Fibroblast of lung (primary cell): Measurements from ENCODE around the gene ANKRD10. TPM values are rescaled to one million over a fixed set of nuclear protein-coding genes. Genes with fewer than 3 reads are reported as not detected.

Experiments
- DNase-seq, 2 donors: peaks; one replicate each; pipeline versions ENCODE4 v3.0.0 to v3.0.0-alpha.2; 2010; ENCODE audit warnings: low read depth in 2 of 2
- H2AFZ ChIP-seq: 2 replicates; pipeline ENCODE4 v1.5.1; 2012; ENCODE audit warnings: low read length, control low read depth, inconsistent platforms
- H3K27ac ChIP-seq: 2 replicates; pipeline ENCODE4 v1.5.1; 2011; ENCODE audit warnings: low read length, control low read depth; ENCODE audit not compliant: insufficient read depth
- H3K27me3 ChIP-seq: 2 replicates; pipeline ENCODE4 v1.5.1; 2011; ENCODE audit warnings: mild to moderate bottlenecking, low read length; ENCODE audit not compliant: control insufficient read depth, insufficient read depth
- H3K36me3 ChIP-seq: 2 replicates; pipeline ENCODE4 v1.5.1; 2011; ENCODE audit warnings: low read length; ENCODE audit not compliant: control insufficient read depth, insufficient read depth
- H3K4me1 ChIP-seq: 2 replicates; pipeline ENCODE4 v1.5.1; 2011; ENCODE audit warnings: low read length; ENCODE audit not compliant: control insufficient read depth, insufficient read depth; ENCODE audit errors: extremely low read depth
- H3K4me2 ChIP-seq: 2 replicates; pipeline ENCODE4 v1.5.1; 2011; ENCODE audit warnings: low read length, control low read depth; ENCODE audit not compliant: insufficient read depth; ENCODE audit errors: extremely low read depth
- H3K4me3 ChIP-seq, 4 experiments: fragments of 200-600 bp in 1 of 4; sonication (generic) in 1 of 4; replicated peaks in 1 of 4; 2 replicates each; pipeline ENCODE4 v1.5.1; 2011 to 2016; ENCODE audit warnings: low read length in 4 of 4, low read depth in 3 of 4, mild to moderate bottlenecking in 3 of 4, control low read depth in 2 of 4, inconsistent platforms in 1 of 4, mixed read lengths in 1 of 4; ENCODE audit not compliant: insufficient read depth in 1 of 4; ENCODE audit errors: control extremely low read depth in 1 of 4
- H3K79me2 ChIP-seq: 2 replicates; pipeline ENCODE4 v1.5.1; 2012; ENCODE audit warnings: mild to moderate bottlenecking, low read length, inconsistent platforms; ENCODE audit not compliant: control insufficient read depth, insufficient read depth
- H3K9ac ChIP-seq: 2 replicates; pipeline ENCODE4 v1.5.1; 2011; ENCODE audit warnings: mild to moderate bottlenecking, low read length, control low read depth; ENCODE audit not compliant: insufficient read depth
- H3K9me3 ChIP-seq: 2 replicates; pipeline ENCODE4 v1.5.1; 2012; ENCODE audit warnings: low read depth, low read length; ENCODE audit not compliant: control insufficient read depth, insufficient read depth
- H4K20me1 ChIP-seq: 2 replicates; pipeline ENCODE4 v1.5.1; 2011; ENCODE audit warnings: low read length; ENCODE audit not compliant: control insufficient read depth, insufficient read depth; ENCODE audit errors: extremely low read depth
- CTCF ChIP-seq, 2 donors: IDR thresholded peaks in 1 of 2; conservative IDR thresholded peaks in 1 of 2; 1 replicate in 1 of 2; 2 replicates in 1 of 2; pipeline ENCODE4 v1.5.1; 2011 to 2012; ENCODE audit warnings: low read length in 2 of 2, control low read depth in 1 of 2, inconsistent platforms in 1 of 2, low read depth in 1 of 2, mild to moderate bottlenecking in 1 of 2
- EZH2 ChIP-seq: IDR thresholded peaks from 2 replicates; pipeline ENCODE4 v1.5.1; 2012; ENCODE audit warnings: low read length, control low read depth, mild to moderate bottlenecking; ENCODE audit errors: missing control alignments
- polyA plus RNA-seq, 2 donors: library from polyadenylated mRNA; depleted of rRNA in 1 of 2; stranded (reverse) in 1 of 2; unstranded in 1 of 2; fragments of >200 nt; gene quantifications; 2 replicates each; pipeline ENCODE4 v1.2.1, GENCODE V29; 2011 to 2012; ENCODE audit warnings: missing spikeins in 1 of 2
- total RNA-seq: library from RNA; depleted of rRNA; stranded (reverse); fragments of >200 nt; gene quantifications from 2 replicates; pipeline ENCODE4 v1.2.1, GENCODE V29; 2014

Gene ANKRD10
- total and polyA plus RNA-seq, 2 donors (not counting 1 experiment from before 2014, with no cell fraction given): 29.5 to 130 TPM

GRCh38 chr13:110915874-110916206 is 971 bp upstream of the ANKRD10 start:
- H3K27me3 ChIP-seq: no peaks in the 10 kb centered on the region
- no peaks in the 10 kb centered on the region for H3K9me3 ChIP-seq
- H3K9ac ChIP-seq: peak overlapping the region; percentile 97
- peaks cover 14% of the 10 kb centered on the region for H3K4me1 ChIP-seq
- H3K36me3 ChIP-seq: no peaks in the 10 kb centered on the region
- H2AFZ ChIP-seq: no peak overlapping the region
- no peaks in the 10 kb centered on the region for H4K20me1 ChIP-seq
- peak overlapping the region; percentile 97 for H3K4me2 ChIP-seq
- peak overlapping the region; percentile 99 for H3K27ac ChIP-seq
- no peak for DNase-seq
- peaks cover 35% of the 10 kb centered on the region for H3K79me2 ChIP-seq
- no peak for TF ChIP-seq CTCF (conservative IDR thresholded peaks at IDR 0.05 in 1 of 2, IDR thresholded peaks at IDR 0.05 in 1 of 2; ENCODE audit: low read depth in 1 of 2, low read length in 2 of 2)
- TF ChIP-seq EZH2: no peak
- peak overlapping the region; percentile 70 to 91 (median 74) for H3K4me3 ChIP-seq

- peak overlapping the region; percentile 98 for H3K27ac ChIP-seq
- H2AFZ ChIP-seq: peak overlapping the region; percentile 55
- no peak for TF ChIP-seq CTCF (conservative IDR thresholded peaks at IDR 0.05 in 1 of 2, IDR thresholded peaks at IDR 0.05 in 1 of 2; ENCODE audit: low read depth in 1 of 2, low read length in 2 of 2)
- TF ChIP-seq EZH2: no peak
- H3K9ac ChIP-seq: peak overlapping the region; percentile 98
- H3K9me3 ChIP-seq: no peaks in the 10 kb centered on the region
- no peak overlapping the region for H3K4me2 ChIP-seq
- H3K79me2 ChIP-seq: peaks cover 48% of the 10 kb centered on the region
- peak; percentile 78 to 79 for DNase-seq
- no peaks in the 10 kb centered on the region for H4K20me1 ChIP-seq
- peaks cover 14% of the 10 kb centered on the region for H3K4me1 ChIP-seq
- no peaks in the 10 kb centered on the region for H3K27me3 ChIP-seq
- peak overlapping the region; percentile 77 to 98 (median 92) for H3K4me3 ChIP-seq
- peaks cover 2% of the 10 kb centered on the region for H3K36me3 ChIP-seq
Measured at GRCh38 chr13:110914331-110915056, 375 bp downstream of the ANKRD10 start.

- Histone ChIP-seq H3K4me1 (peaks cover 14% of the 10 kb centered on the region), H3K9me3 (no peaks in the 10 kb centered on the region), H3K36me3 (peaks cover 4% of the 10 kb centered on the region), H3K27ac (peak overlapping the region; percentile 98), H3K9ac (peak overlapping the region; percentile 98), H3K27me3 (no peaks in the 10 kb centered on the region), H3K4me3 (peak overlapping the region; percentile 77 to 98 (median 92)), H3K79me2 (peaks cover 53% of the 10 kb centered on the region), H4K20me1 (no peaks in the 10 kb centered on the region), H2AFZ (no peak overlapping the region), H3K4me2 (peak overlapping the region; percentile 19)
- no peak for DNase-seq
- no peak for TF ChIP-seq CTCF (conservative IDR thresholded peaks at IDR 0.05 in 1 of 2, IDR thresholded peaks at IDR 0.05 in 1 of 2; ENCODE audit: low read depth in 1 of 2, low read length in 2 of 2)
- TF ChIP-seq EZH2: no peak
Measured at GRCh38 chr13:110914081-110914330, 863 bp downstream of the ANKRD10 start.
